ENCODE results near the gene TARBP2. TPM values are rescaled to one million over a fixed set of nuclear protein-coding genes. Genes with fewer than 3 reads are reported as not detected.

The TARBP2 gene
- total and polyA plus RNA-seq, 9 donors: 24.0 to 31.6 (median 26.2) TPM

DNA sequence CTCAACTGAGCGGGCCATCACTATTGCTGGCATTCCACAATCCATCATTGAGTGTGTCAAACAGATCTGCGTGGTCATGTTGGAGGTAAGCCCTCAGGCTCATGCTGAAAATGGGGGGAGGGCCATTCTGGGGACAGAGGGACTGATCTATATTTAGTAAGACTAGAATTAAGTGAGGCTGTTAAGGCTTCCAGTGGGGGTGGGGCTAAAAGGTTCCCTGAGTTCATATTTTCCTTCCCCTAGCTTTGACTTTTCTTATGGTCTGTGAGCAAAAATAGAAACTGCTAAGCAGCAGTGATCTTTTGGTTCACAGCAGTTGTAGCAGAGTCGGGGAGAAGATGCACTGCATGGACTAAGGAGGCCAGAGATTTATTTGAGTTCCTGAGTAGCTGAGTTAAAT lies 40.0 kb upstream of the TARBP2 start:
- Histone ChIP-seq H3K27ac (ENCODE audit: low read length) (no peak overlapping the region), H3K9me3 (replicated peaks; ENCODE audit: control insufficient read depth, low read depth, low read length) (no peaks in the 10 kb centered on the region), H3K4me1 (ENCODE audit: control insufficient read depth, insufficient read depth, low read length) (peaks cover 3% of the 10 kb centered on the region), H3K36me3 (ENCODE audit: control insufficient read depth, insufficient read depth, low read length) (peaks cover 88% of the 10 kb centered on the region), H3K4me3 (ENCODE audit: low read length) (no peak overlapping the region), H3K27me3 (ENCODE audit: control insufficient read depth, insufficient read depth, low read length) (no peaks in the 10 kb centered on the region)
- WGBS (ENCODE audit: insufficient coverage): 71% methylated on average over 1 of the region's 3 CpGs
- no peak for DNase-seq

DNA sequence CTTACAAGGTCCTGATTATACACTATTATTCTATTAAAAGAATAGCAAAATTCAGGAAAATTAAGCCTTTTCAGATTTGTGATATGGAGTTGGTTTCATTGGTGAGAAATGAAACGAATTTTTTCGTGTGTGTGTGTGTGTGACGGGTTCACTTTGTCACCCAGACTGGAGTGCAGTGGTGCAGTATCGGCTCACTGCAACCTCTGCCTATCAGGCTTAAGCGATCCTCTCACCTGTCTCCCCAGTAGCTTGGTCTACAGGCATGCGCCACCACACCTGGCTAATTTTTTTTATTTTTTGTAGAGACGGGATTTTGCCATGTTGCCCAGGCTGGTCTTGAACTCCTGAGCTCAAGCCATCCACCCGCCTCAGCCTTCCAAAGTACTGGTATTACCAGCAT lies 39.5 kb upstream of the TARBP2 start:
- Histone ChIP-seq H3K4me3 (ENCODE audit: low read length) (no peak overlapping the region), H3K4me1 (ENCODE audit: control insufficient read depth, insufficient read depth, low read length) (peaks cover 3% of the 10 kb centered on the region), H3K27me3 (ENCODE audit: control insufficient read depth, insufficient read depth, low read length) (no peaks in the 10 kb centered on the region), H3K9me3 (replicated peaks; ENCODE audit: control insufficient read depth, low read depth, low read length) (no peaks in the 10 kb centered on the region), H3K27ac (ENCODE audit: low read length) (no peak overlapping the region), H3K36me3 (ENCODE audit: control insufficient read depth, insufficient read depth, low read length) (peaks cover 92% of the 10 kb centered on the region)
- 80% methylated on average over 1 of the region's 8 CpGs for WGBS (ENCODE audit: insufficient coverage)
- DNase-seq: no peak

DNA sequence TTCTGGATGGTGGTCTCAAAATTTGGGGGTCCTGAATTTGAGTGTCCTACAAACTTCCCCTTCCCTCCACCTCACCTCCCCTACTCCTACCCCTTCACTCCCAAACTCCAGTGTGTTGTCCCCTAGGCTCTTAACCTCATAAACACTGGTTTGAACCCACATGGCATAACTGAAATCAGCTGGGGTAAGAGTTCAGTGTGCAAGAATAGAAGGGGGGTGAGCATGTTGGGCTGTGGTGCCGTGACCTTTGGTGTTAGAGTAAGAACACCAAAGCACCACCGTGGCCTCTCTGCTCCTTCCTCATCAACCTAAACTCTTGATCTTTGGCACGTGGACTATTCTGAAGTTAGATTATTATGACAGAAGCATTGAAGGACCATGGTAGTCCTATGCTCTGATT lies 38.1 kb upstream of the TARBP2 start:
- peaks cover 3% of the 10 kb centered on the region for H3K4me1 ChIP-seq (ENCODE audit: control insufficient read depth, insufficient read depth, low read length)

DNA sequence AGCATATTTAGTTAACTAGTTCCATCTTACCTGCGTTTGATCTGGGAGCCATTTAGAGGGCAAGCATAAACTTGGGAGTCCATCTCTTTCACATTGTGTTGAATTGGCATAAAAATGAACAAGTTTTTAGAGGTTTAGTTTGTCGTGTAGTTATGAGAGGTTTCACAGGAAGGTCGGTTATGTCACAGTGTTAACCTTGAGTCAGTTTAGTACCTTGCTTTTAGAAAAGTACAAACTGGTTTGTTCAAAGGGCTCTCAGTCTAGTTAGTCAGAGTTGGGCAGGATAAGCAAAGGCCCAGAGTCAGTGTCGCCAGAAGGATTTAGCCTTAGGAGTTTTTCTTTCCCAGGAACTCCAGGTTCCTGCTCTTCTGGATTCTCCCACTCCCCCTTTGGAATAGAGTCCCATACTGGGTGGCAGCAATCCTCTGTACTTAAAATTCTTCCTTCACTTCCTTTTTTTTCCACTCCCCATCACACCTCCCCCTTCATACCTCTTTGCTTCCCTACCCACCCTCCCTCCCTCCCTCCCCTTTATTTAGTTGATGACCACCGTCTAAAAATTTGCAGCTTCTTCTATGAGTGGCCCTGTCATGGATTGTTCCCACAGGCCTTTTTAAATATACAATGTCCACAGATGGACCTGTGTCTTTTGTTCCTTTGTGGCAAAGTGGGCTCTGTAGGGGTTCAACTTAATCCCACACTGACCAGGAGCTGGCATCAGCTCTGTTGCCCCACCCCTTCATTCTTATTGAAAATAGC lies 37.1 kb upstream of the TARBP2 start:
- Histone ChIP-seq H3K9me3 (replicated peaks; ENCODE audit: control insufficient read depth, low read depth, low read length) (no peaks in the 10 kb centered on the region), H3K4me1 (ENCODE audit: control insufficient read depth, insufficient read depth, low read length) (peaks cover 3% of the 10 kb centered on the region), H3K27ac (ENCODE audit: low read length) (no peak overlapping the region), H3K4me3 (ENCODE audit: low read length) (no peak overlapping the region), H3K36me3 (ENCODE audit: control insufficient read depth, insufficient read depth, low read length) (peaks cover 92% of the 10 kb centered on the region), H3K27me3 (ENCODE audit: control insufficient read depth, insufficient read depth, low read length) (no peaks in the 10 kb centered on the region)
- no peak for DNase-seq
- 75% methylated on average over 2 of the region's 5 CpGs for WGBS (ENCODE audit: insufficient coverage)

More for the DNA sequence above, 38.1 kb upstream of the TARBP2 start:
- no peak for DNase-seq
- H3K27me3 ChIP-seq (ENCODE audit: control insufficient read depth, insufficient read depth, low read length): no peaks in the 10 kb centered on the region
- WGBS (ENCODE audit: insufficient coverage): no CpG with 5 or more reads among the region's 3 CpGs
- H3K27ac ChIP-seq (ENCODE audit: low read length): no peak overlapping the region
- no peaks in the 10 kb centered on the region for H3K9me3 ChIP-seq (replicated peaks; ENCODE audit: control insufficient read depth, low read depth, low read length)
- H3K36me3 ChIP-seq (ENCODE audit: control insufficient read depth, insufficient read depth, low read length): peaks cover 92% of the 10 kb centered on the region
- H3K4me3 ChIP-seq (ENCODE audit: low read length): no peak overlapping the region

DNA sequence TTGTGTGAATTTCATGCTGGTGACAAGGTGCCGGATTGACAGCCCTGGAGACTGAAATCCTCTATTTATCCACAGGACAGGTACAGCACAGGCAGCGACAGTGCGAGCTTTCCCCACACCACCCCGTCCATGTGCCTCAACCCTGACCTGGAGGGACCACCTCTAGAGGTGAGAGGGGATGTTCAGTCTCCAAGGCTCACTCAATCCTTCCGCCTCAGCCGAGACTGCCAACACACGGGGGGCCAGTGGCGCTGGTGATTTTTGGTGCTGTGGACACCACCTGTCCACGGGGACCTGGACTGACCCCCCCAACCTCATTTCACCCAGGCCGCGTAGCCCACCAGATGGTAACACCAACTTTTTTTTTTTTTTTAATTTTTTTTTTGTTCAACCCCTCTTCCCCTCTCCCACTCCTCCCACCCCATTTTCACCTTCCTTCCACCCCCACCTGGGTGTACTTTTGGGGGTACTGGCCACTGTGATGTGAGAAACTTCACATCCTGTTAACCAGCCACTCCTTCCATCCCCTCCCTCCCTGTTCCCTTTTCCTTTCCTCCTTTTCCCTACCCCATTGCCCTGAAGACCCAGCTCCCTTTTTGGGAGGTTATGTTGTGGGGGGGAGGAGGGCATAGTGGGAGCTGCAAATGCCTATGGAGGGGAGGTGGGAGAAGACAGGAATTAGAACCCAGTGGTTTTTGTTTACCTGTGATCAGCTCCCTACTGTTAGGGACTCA lies 36.2 kb upstream of the TARBP2 start:
- no peak for DNase-seq

DNA sequence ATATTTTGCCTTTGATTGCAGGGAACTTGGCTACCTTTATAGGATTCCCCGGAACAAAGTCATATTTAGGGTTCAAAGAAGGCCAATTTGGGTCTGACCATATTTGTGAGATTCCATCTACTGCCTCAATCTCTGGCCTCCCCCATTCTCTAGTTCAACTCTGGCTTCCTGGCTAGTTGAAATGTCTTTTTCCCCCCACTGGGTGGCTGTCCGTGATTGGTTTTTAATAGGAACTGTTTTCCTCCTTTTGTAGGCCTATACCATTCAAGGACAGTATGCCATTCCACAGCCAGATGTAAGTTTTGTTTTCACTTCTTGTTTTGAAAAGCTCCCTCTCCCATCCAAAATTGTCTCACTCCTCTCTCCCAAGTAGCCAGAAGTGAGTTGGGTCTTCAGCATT lies 35.4 kb upstream of the TARBP2 start:
- no peaks in the 10 kb centered on the region for H3K9me3 ChIP-seq (replicated peaks; ENCODE audit: control insufficient read depth, low read depth, low read length)
- no peak overlapping the region for H3K4me3 ChIP-seq (ENCODE audit: low read length)
- no peaks in the 10 kb centered on the region for H3K27me3 ChIP-seq (ENCODE audit: control insufficient read depth, insufficient read depth, low read length)
- peaks cover 3% of the 10 kb centered on the region for H3K4me1 ChIP-seq (ENCODE audit: control insufficient read depth, insufficient read depth, low read length)
- no CpG with 5 or more reads among the region's 2 CpGs for WGBS (ENCODE audit: insufficient coverage)
- no peak for DNase-seq
- no peak overlapping the region for H3K27ac ChIP-seq (ENCODE audit: low read length)
- H3K36me3 ChIP-seq (ENCODE audit: control insufficient read depth, insufficient read depth, low read length): peaks cover 94% of the 10 kb centered on the region

More for the DNA sequence above, 36.2 kb upstream of the TARBP2 start:
- Histone ChIP-seq H3K27me3 (ENCODE audit: control insufficient read depth, insufficient read depth, low read length) (no peaks in the 10 kb centered on the region), H3K4me3 (ENCODE audit: low read length) (no peak overlapping the region), H3K4me1 (ENCODE audit: control insufficient read depth, insufficient read depth, low read length) (peaks cover 3% of the 10 kb centered on the region), H3K9me3 (replicated peaks; ENCODE audit: control insufficient read depth, low read depth, low read length) (no peaks in the 10 kb centered on the region), H3K27ac (ENCODE audit: low read length) (no peak overlapping the region), H3K36me3 (ENCODE audit: control insufficient read depth, insufficient read depth, low read length) (peaks cover 94% of the 10 kb centered on the region)
- 85% methylated on average over 4 of the region's 11 CpGs for WGBS (ENCODE audit: insufficient coverage)

DNA sequence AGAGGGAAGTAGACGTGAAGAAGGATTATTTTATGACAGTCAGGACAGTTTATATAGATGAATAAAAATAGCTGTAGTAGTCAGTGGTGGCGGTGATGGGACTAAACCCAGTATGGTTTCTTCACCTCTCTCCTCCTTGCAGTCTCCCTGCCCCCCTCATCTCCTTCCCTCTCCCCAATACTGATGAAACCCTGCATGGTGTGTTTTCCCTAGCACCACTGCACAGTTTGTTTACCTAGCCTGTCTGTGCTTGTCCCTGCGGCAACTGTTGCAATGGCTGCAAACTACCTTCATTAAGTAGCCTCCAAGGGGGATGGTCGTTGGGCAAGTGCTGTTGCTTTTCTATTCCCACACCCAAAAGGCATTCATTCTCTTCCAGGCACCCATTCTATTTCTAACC lies 34.4 kb upstream of the TARBP2 start:
- peaks cover 93% of the 10 kb centered on the region for H3K36me3 ChIP-seq (ENCODE audit: control insufficient read depth, insufficient read depth, low read length)
- 100% methylated on average over 2 of the region's 4 CpGs for WGBS (ENCODE audit: insufficient coverage)
- no peak overlapping the region for H3K27ac ChIP-seq (ENCODE audit: low read length)
- no peak overlapping the region for H3K4me3 ChIP-seq (ENCODE audit: low read length)
- DNase-seq: no peak
- H3K9me3 ChIP-seq (replicated peaks; ENCODE audit: control insufficient read depth, low read depth, low read length): no peaks in the 10 kb centered on the region
- no peaks in the 10 kb centered on the region for H3K27me3 ChIP-seq (ENCODE audit: control insufficient read depth, insufficient read depth, low read length)
- H3K4me1 ChIP-seq (ENCODE audit: control insufficient read depth, insufficient read depth, low read length): no peaks in the 10 kb centered on the region

DNA sequence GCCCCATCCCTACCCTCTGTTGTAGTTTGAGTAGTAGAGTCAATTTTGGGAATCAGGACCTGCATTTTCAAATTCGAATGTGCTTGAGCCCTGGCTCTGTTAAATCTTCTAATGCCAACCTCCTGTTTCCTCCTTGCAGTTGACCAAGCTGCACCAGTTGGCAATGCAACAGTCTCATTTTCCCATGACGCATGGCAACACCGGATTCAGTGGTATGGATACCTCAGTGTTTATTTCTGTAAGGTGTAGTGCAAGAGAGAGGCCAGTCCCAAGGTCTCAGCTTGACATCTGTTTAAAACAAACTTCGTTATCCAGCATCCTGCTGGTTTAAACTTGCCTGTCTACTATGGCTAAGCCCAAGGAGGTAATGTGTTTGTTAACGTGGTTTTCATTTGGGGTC lies 34.0 kb upstream of the TARBP2 start:
- no peak overlapping the region for H3K27ac ChIP-seq (ENCODE audit: low read length)
- WGBS (ENCODE audit: insufficient coverage): 73% methylated on average over 2 of the region's 5 CpGs

DNA sequence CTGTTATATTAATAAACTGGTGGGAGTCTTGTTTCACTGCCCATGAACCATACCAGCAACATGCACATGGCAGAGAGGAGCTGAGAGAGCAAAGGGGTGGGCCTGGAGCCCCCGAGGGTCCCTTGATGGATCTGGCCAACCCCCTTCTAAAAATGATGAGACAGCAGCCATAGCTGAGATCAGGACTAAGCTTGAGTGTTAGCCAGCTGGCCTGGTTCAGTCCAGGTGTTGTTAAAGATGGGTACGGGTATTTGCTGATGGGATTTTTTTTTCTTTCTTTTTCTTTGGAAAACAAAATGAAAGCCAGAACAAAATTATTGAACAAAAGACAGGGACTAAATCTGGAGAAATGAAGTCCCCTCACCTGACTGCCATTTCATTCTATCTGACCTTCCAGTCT lies 33.2 kb upstream of the TARBP2 start:
- no peaks in the 10 kb centered on the region for H3K27me3 ChIP-seq (ENCODE audit: control insufficient read depth, insufficient read depth, low read length)

More for the DNA sequence above, 34.0 kb upstream of the TARBP2 start:
- no peaks in the 10 kb centered on the region for H3K4me1 ChIP-seq (ENCODE audit: control insufficient read depth, insufficient read depth, low read length)
- DNase-seq: no peak
- H3K27me3 ChIP-seq (ENCODE audit: control insufficient read depth, insufficient read depth, low read length): no peaks in the 10 kb centered on the region
- H3K36me3 ChIP-seq (ENCODE audit: control insufficient read depth, insufficient read depth, low read length): peaks cover 94% of the 10 kb centered on the region
- H3K9me3 ChIP-seq (replicated peaks; ENCODE audit: control insufficient read depth, low read depth, low read length): no peaks in the 10 kb centered on the region
- H3K4me3 ChIP-seq (ENCODE audit: low read length): no peak overlapping the region

DNA sequence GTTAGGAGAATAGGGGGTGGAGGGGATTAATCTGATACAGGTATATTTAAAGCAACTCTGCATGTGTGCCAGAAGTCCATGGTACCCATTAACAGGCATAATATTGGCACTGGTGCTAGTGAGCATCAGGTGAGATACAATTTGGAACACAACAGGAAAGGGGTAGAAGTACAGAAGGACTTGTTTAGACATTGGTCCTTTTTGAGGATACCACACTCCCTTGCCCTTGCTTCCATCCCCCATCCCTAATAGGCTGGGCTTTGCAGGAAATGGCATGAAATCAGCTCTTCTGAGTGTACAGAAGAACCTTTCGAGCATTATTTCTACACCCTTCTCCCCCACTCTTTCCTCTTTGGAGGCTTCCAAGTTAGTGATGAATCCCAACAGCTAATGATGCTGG lies 32.8 kb upstream of the TARBP2 start:
- no peak overlapping the region for H3K4me3 ChIP-seq (ENCODE audit: low read length)
- no peaks in the 10 kb centered on the region for H3K27me3 ChIP-seq (ENCODE audit: control insufficient read depth, insufficient read depth, low read length)
- WGBS (ENCODE audit: insufficient coverage): no CpG with 5 or more reads among the region's 1 CpG
- H3K9me3 ChIP-seq (replicated peaks; ENCODE audit: control insufficient read depth, low read depth, low read length): no peaks in the 10 kb centered on the region
- no peaks in the 10 kb centered on the region for H3K4me1 ChIP-seq (ENCODE audit: control insufficient read depth, insufficient read depth, low read length)
- H3K27ac ChIP-seq (ENCODE audit: low read length): no peak overlapping the region
- H3K36me3 ChIP-seq (ENCODE audit: control insufficient read depth, insufficient read depth, low read length): peaks cover 90% of the 10 kb centered on the region
- no peak for DNase-seq

More for the DNA sequence above, 33.2 kb upstream of the TARBP2 start:
- Histone ChIP-seq H3K9me3 (replicated peaks; ENCODE audit: control insufficient read depth, low read depth, low read length) (no peaks in the 10 kb centered on the region), H3K4me1 (ENCODE audit: control insufficient read depth, insufficient read depth, low read length) (no peaks in the 10 kb centered on the region), H3K36me3 (ENCODE audit: control insufficient read depth, insufficient read depth, low read length) (peaks cover 93% of the 10 kb centered on the region), H3K4me3 (ENCODE audit: low read length) (no peak overlapping the region), H3K27ac (ENCODE audit: low read length) (no peak overlapping the region)
- DNase-seq: no peak
- WGBS (ENCODE audit: insufficient coverage): 80% methylated on average over 1 of the region's 2 CpGs

Data from muscle of leg (tissue), 11 donors.